Measurements from ENCODE around the gene EFCAB8. TPM values are rescaled to one million over a fixed set of nuclear protein-coding genes. Genes with fewer than 3 reads are reported as not detected.

Gene EFCAB8
- total and polyA plus RNA-seq, 11 donors: 0.03 to 0.29 (median 0.08) TPM; not detected in 8

GRCh38 chr20:32917191-32917950 is 58.6 kb downstream of the EFCAB8 start:
- TF ChIP-seq CTCF (IDR thresholded peaks at IDR 0.05) (no peak), POLR2A (IDR thresholded peaks at IDR 0.05) (no peak)
- intact Hi-C loops (cut with DNase I): no loop called here
- H3K36me3 ChIP-seq: no peaks in the 10 kb centered on the region
- ATAC-seq: no peak
- no peaks in the 10 kb centered on the region for H3K27me3 ChIP-seq
- H3K27ac ChIP-seq: no peak overlapping the region
- H3K9me3 ChIP-seq: peaks cover 0 to 26% (median 15%) of the 10 kb centered on the region in 12 donors
- DNase-seq: no peak
- no peaks in the 10 kb centered on the region for H3K4me1 ChIP-seq
- WGBS, 4 donors: 69 to 77% (median 74%) methylated on average over 9 of the region's 9 CpGs
- H3K4me3 ChIP-seq: no peak overlapping the region

GRCh38 chr20:32918296-32918695 is 59.6 kb downstream of the EFCAB8 start:
- Histone ChIP-seq H3K27me3 (no peaks in the 10 kb centered on the region), H3K36me3 (no peaks in the 10 kb centered on the region), H3K4me1 (no peaks in the 10 kb centered on the region), H3K9me3 (peaks cover 0 to 22% (median 15%) of the 10 kb centered on the region in 12 donors), H3K4me3 (no peak overlapping the region), H3K27ac (no peak overlapping the region)
- no peak for DNase-seq
- ATAC-seq: no peak
- no peak for TF ChIP-seq CTCF (IDR thresholded peaks at IDR 0.05)
- TF ChIP-seq POLR2A (IDR thresholded peaks at IDR 0.05): no peak
- intact Hi-C loops (cut with DNase I): no loop called here
- WGBS, 4 donors: 73 to 90% (median 80%) methylated on average over 4 to 12 of the region's 12 CpGs

- TF ChIP-seq POLR2A (IDR thresholded peaks at IDR 0.05): no peak
- no peak for TF ChIP-seq CTCF (IDR thresholded peaks at IDR 0.05)
- no peaks in the 10 kb centered on the region for H3K27me3 ChIP-seq
Measured at GRCh38 chr20:32918751-32919150, 60.0 kb downstream of the EFCAB8 start.

GRCh38 chr20:32920066-32920465 is 61.3 kb downstream of the EFCAB8 start:
- ATAC-seq (no peak), DNase-seq (no peak)
- no peaks in the 10 kb centered on the region for H3K36me3 ChIP-seq
- 86 to 93% (median 92%) methylated on average over 12 of the region's 12 CpGs for WGBS, 4 donors
- TF ChIP-seq POLR2A (IDR thresholded peaks at IDR 0.05): no peak
- TF ChIP-seq CTCF (IDR thresholded peaks at IDR 0.05): no peak
- peaks cover 0 to 17% (median 13%) of the 10 kb centered on the region in 12 donors for H3K9me3 ChIP-seq
- no peak overlapping the region for H3K27ac ChIP-seq
- intact Hi-C loops (cut with DNase I): no loop called here
- H3K27me3 ChIP-seq: no peaks in the 10 kb centered on the region
- no peaks in the 10 kb centered on the region for H3K4me1 ChIP-seq
- H3K4me3 ChIP-seq: no peak overlapping the region

More at GRCh38 chr20:32918751-32919150, 60.0 kb downstream of the EFCAB8 start:
- intact Hi-C loops (cut with DNase I): no loop called here
- no peaks in the 10 kb centered on the region for H3K36me3 ChIP-seq
- no peaks in the 10 kb centered on the region for H3K4me1 ChIP-seq
- ATAC-seq (no peak), DNase-seq (no peak)
- no peak overlapping the region for H3K4me3 ChIP-seq
- H3K9me3 ChIP-seq: peaks cover 0 to 21% (median 15%) of the 10 kb centered on the region in 12 donors
- no peak overlapping the region for H3K27ac ChIP-seq
- 84 to 93% (median 86%) methylated on average over 1 of the region's 1 CpG for WGBS, 4 donors

All from heart left ventricle (tissue), 16 donors.